Heart right ventricle (tissue), 16 donors: ENCODE data around the gene COL25A1. TPM values are rescaled to one million over a fixed set of nuclear protein-coding genes. Genes with fewer than 3 reads are reported as not detected.

Experiments used
- ATAC-seq, 8 donors: fragments of 200-7000 bp; cut with Tn5 transposase; one replicate each; pipeline ENCODE4 v1.9.1; 2020; ENCODE audit warnings: mild to moderate bottlenecking in 8 of 8, moderate library complexity in 8 of 8, moderate number of reproducible peaks in 1 of 8
- DNase-seq, 2 donors: peaks; one replicate each; pipeline ENCODE4 v3.0.0-alpha.2; 2020
- H3K27ac ChIP-seq, 10 donors: fragments of 200-600 bp; sonication (generic) in 2 of 10; one replicate each; pipeline versions ENCODE4 v1.5.0 to v1.8.0; 2020 to 2022; ENCODE audit warnings: mild to moderate bottlenecking in 3 of 10
- H3K27me3 ChIP-seq, 7 donors: fragments of 200-600 bp; one replicate each; pipeline ENCODE4 v1.8.0; 2021 to 2022; ENCODE audit warnings: mild to moderate bottlenecking in 2 of 7
- H3K36me3 ChIP-seq, 9 donors: fragments of 200-600 bp; sonication (generic) in 1 of 9; one replicate each; pipeline versions ENCODE4 v1.5.0 to v1.8.0; 2020 to 2022; ENCODE audit warnings: mild to moderate bottlenecking in 2 of 9
- H3K4me1 ChIP-seq, 9 donors: fragments of 200-600 bp; sonication (generic) in 1 of 9; one replicate each; pipeline versions ENCODE4 v1.5.0 to v1.8.0; 2020 to 2022; ENCODE audit warnings: mild to moderate bottlenecking in 4 of 9
- H3K4me3 ChIP-seq, 10 donors: fragments of 200-600 bp; sonication (generic) in 2 of 10; one replicate each; pipeline versions ENCODE4 v1.5.0 to v1.8.0; 2020 to 2022; ENCODE audit warnings: mild to moderate bottlenecking in 7 of 10, moderate library complexity in 2 of 10
- H3K9me3 ChIP-seq, 11 donors: fragments of 200-600 bp in 10 of 11; sonication (generic) in 2 of 11; one replicate each; pipeline versions ENCODE4 v1.5.0 to v1.8.0; 2013 to 2022; ENCODE audit warnings: mild to moderate bottlenecking in 2 of 11, control low read depth in 1 of 11, moderate library complexity in 1 of 11
- CTCF ChIP-seq, 9 donors: fragments of 200-600 bp; sonication (generic) in 2 of 9; IDR thresholded peaks; one replicate each; pipeline versions ENCODE4 v1.5.0 to v1.8.0; 2021 to 2022; ENCODE audit warnings: antibody characterized with exemption in 9 of 9, mild to moderate bottlenecking in 5 of 9, moderate library complexity in 1 of 9
- WGBS, 2 donors: extraction: QIAGEN DNeasy Blood & Tissue Kit; methylation state at CpG; one replicate each; pipeline ENCODE4 v1.1.7; 2013; ENCODE audit warnings: inconsistent platforms in 1 of 2; 5-methylcytosine and 5-hydroxymethylcytosine counted together
- intact Hi-C, 10 donors: fragments of 100-400 bp; cut with DNase I; formaldehyde crosslinking; loops; one replicate each; pipeline versions ENCODE4 v1.11.1 to v1.14.2; 2022
- polyA plus RNA-seq, 2 donors: library from polyadenylated mRNA; stranded (reverse); fragments of 200-250 nt; gene quantifications; one replicate each; pipeline ENCODE4 v1.2.3, GENCODE V29; 2013
- total RNA-seq, 10 donors: library from RNA; stranded (reverse); fragmentation: NEBNext Ultra II Directional in 3 of 10; extraction: Animal tissue kit (Norgen Biotek cat#: 25700) in 3 of 10; gene quantifications; one replicate each; pipeline versions ENCODE4 v1.2.1 to v1.2.4, GENCODE V29; 2021 to 2023
- donor health status: Arrhythmogenic right ventricular cardiomyopathy.
- donor health status: ischemic (EF 13 %, LVEDD 7.1; RV severe dilation, severe dysfunction).
- donor health status: healthy with polysubstance abuse.
- donor health status: DM: no; HTN: yes; CAD: no.
- donor health status: DM: no; HTN: no; CAD: no.
- donor health status: ischemic (EF 25% LVEDD 6.9; RV normal size, moderate dysfunction).
- donor health status: ischemic (EF 25% LVEDD 5.7; RV mildly dilated, moderate dysfunction).
- donor health status: healthy.
- donor health status: DM: yes; HTN: yes; CAD: no.
- donor health status: Ischemic cardiomyopathy.
- donor health status: ischemic (EF 35%, LVEDD 5.7; RV mildly dilated, moderate dysfunction).
- donor health status: nonischemic (EF 11% LVEDD 7.7; RV severe dilation, severe dysfunction).
- donor health status: DM: yes; HTN: yes; CAD: no.
- donor health status: PGD.
- donor health status: ischemic (EF 29% LVEDD 5.4; RV normal size, mild dysfunction).
- donor health status: nonischemic (EF 23%, LVEDD 6.1; RV moderate dilation, normal function).

COL25A1 gene
- total and polyA plus RNA-seq, 12 donors: 0.07 to 1.2 (median 0.41) TPM

- DNase-seq: no peak
- no peak for ATAC-seq
- Histone ChIP-seq H3K9me3 (no peaks in the 10 kb centered on the region), H3K4me1 (no peaks in the 10 kb centered on the region), H3K4me3 (no peak overlapping the region), H3K27me3 (no peaks in the 10 kb centered on the region), H3K36me3 (no peaks in the 10 kb centered on the region), H3K27ac (no peak overlapping the region)
- 90 to 91% methylated on average over 4 of the region's 4 CpGs for WGBS, 2 donors
- intact Hi-C loops: no loop called here
- no peak for TF ChIP-seq CTCF (IDR thresholded peaks at IDR 0.05)
These were observed 38.7 kb downstream of the COL25A1 start for GRCh38 chr4:109263721-109264120.

GRCh38 chr4:109256818-109257217 is 45.6 kb downstream of the COL25A1 start:
- no peaks in the 10 kb centered on the region for H3K27me3 ChIP-seq
- no peak overlapping the region for H3K4me3 ChIP-seq
- ATAC-seq (no peak), DNase-seq (no peak)
- H3K36me3 ChIP-seq: no peaks in the 10 kb centered on the region
- intact Hi-C loops: no loop called here
- no peak for TF ChIP-seq CTCF (IDR thresholded peaks at IDR 0.05)
- no peaks in the 10 kb centered on the region for H3K4me1 ChIP-seq
- H3K27ac ChIP-seq: no peak overlapping the region
- no peaks in the 10 kb centered on the region for H3K9me3 ChIP-seq

GRCh38 chr4:109254845-109255244 is 47.6 kb downstream of the COL25A1 start:
- no peak overlapping the region for H3K4me3 ChIP-seq

GRCh38 chr4:109251396-109251795 is 51.1 kb downstream of the COL25A1 start:
- WGBS, 2 donors: 71 to 78% methylated on average over 3 of the region's 3 CpGs
- Histone ChIP-seq H3K27ac (no peak overlapping the region), H3K27me3 (no peaks in the 10 kb centered on the region), H3K36me3 (no peaks in the 10 kb centered on the region), H3K9me3 (no peaks in the 10 kb centered on the region), H3K4me3 (no peak overlapping the region), H3K4me1 (no peaks in the 10 kb centered on the region)
- DNase-seq (no peak), ATAC-seq (no peak)
- intact Hi-C loops: no loop called here
- TF ChIP-seq CTCF (IDR thresholded peaks at IDR 0.05): no peak

More at GRCh38 chr4:109254845-109255244, 47.6 kb downstream of the COL25A1 start:
- Histone ChIP-seq H3K36me3 (no peaks in the 10 kb centered on the region), H3K27me3 (no peaks in the 10 kb centered on the region), H3K27ac (no peak overlapping the region), H3K4me1 (no peaks in the 10 kb centered on the region), H3K9me3 (no peaks in the 10 kb centered on the region)
- WGBS, 2 donors: 93 to 95% methylated on average over 4 of the region's 4 CpGs
- no peak for TF ChIP-seq CTCF (IDR thresholded peaks at IDR 0.05)
- ATAC-seq: no peak
- DNase-seq: no peak
- intact Hi-C loops: no loop called here
